Measurements from ENCODE around the gene LASP1.

DNA sequence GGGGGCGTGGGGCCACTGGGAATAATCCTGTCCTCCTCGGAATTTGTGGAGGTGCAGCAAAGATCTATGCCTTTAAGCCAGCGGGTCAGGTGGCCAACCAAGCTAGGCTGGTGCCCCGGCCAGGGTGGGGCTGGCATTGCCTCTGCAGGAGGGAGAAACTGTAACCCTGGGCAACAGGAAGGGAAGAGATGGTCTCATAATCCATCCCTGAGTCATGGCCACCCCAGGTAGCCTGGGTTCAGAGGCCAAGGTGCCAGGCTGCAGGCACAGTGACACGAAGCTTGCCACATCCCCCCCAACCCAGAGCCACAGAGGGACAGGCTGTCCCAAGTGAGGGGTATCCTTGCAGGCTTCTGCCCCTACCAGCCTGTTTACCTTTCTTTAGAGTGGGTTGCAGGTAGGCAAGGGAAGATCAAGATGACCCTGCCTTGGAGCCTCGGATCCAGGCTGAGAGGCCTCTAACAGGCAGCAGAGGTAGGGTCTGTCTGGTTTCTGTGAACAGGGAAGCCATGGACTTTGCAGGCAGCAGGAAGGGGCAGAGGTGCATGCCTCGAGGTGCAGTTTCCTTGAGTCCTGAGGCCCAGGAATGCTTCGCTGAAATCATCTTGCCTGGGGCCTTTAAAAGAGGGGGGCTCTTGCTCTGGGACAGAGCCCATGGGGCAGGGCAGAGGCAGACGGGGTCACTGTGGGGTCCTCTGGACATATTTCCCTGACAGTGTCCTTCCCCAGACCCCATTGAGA lies 4.0 kb downstream of the LASP1 start:
- TF ChIP-seq POLR2AphosphoS5 (IDR thresholded peaks at IDR 0.05), result no peak
- no peak for TF ChIP-seq POLR2A (IDR thresholded peaks at IDR 0.05)
